GM18502 (cell line): ENCODE results near the gene PAIP1.
A peak's percentile ranks its signal among the peaks of the same experiment; 100 is the strongest.
"Not testable (repeated sequence)": the region's sequence is repeated elsewhere in the genome, so short reads cannot be mapped to it uniquely, and the experiment has no call there.

Source experiments
- ATAC-seq: cut with Tn5 transposase; IDR thresholded peaks from one replicate; pipeline ENCODE4 v1.9.1; 2021; ENCODE audit warnings: mild to moderate bottlenecking; ENCODE audit not compliant: unreplicated experiment, poor library complexity

The PAIP1 gene

DNA sequence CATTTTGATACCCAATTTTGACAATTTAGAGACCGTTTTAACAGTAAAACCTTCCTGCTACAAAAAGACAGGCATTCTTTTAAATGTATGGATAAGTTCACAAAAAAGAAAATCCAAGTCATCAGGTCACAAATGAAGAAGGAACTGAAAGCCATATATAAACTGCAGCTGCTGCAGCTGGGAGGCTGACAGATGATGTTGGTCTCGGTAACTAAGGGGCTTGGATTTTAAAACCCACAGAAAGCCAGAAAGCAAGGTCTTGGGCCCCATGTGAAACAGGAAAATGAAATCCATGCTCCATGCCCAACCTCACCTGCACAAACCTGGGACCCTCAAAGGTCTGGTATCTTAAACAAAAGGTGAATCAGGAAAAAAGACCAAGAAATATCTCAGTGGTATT is 26.2 kb downstream of the PAIP1 start:
- ATAC-seq: no peak

DNA sequence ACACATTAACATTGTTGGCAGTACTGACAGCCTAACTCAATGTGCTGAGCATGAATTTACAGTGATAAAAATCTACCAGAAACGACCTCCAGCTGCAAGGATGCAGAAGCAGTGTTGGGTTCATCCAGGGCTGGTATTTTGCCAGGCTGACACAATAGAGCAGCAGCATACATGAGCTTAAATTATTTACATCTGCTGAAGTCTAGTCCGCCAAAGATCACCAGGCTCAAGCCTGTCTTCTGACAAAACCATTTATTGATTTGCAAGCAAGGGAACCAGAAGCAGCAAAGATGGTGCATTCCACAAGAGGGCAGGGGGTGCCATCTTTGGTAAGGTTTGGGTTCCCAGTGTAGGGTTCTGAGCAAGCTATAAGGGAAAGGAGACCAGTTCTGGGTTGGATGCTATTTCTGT is 33.2 kb downstream of the PAIP1 start:
- no peak for ATAC-seq

DNA sequence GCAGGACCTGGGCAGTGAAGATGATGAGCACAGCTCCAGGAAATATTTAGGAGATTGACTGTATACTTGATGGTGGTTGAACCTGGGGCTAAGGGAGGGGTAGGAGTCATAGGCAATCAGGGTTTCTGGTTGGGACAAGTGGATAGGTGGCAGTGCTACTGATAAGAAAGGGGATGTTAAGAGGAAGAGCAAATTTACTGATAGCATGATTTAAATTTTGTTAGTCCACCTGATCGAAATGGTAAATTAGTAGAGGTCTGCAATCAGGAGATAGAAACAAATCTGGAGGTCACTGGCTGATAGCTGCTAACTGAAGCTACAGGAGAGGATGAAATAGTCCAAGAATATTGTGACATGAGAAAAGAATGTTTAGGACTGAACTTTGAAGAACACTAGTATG is 36.3 kb downstream of the PAIP1 start:
- no peak for ATAC-seq

DNA sequence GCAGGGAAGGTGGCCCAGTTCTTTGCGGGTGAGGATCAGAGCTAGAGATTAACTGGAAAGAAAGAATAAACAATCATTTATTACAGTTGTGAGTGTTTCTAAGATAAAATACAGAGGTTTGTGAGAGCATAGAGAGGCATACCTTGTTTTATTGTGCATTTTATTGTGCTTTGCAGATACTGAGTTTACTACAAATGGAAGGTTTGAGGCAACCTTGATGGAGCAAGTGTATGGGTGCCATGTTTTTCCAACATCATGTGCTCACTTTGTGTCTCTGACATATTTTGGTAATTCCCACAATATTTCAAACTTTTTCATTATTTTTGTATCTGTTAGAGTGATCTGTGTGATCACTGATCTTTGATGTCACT is 41.2 kb downstream of the PAIP1 start:
- no peak for ATAC-seq

DNA sequence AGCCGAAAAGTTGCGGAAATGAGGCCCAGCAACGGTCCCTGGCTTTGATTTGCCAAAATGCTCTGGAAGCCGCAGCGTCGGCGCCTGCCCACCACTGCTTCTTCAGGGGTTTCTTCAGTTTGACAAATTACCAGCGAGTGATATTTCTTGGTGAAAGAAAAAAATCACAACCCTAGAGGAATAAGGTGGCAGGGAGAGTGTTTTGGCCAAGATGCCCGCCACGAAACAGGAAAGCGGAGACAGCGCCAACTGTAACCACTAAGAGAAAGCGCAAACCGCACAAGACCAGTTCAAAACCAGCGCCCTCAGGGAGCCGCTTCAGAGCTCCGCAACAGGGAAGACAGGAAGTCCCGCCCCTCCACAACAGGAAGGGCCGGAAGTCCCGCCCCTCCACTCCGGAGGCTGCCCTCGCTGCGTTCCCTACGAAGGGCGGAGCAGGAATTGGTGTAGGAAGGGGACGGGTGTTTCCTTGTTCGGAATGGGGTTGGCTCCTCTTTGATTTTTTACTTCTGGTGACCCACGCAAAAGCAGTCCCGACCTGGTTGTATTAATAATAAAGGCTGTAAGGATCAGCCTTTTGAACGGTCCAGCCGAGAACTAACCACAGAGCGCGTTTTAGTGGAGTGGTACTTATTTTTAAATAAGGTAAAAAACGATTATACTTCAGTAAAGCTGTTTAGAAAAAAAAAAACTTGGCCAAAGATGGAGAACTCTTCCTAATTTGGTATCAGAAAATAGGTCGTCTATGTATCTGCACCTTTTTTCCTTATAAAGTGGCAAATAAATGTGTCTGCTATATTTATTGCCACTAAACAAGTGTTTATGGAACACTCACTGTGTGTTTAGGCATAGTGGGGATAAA is 41.8 kb downstream of the PAIP1 start, which contains the start of gene C5orf34:
Gene C5orf34 (minus strand): TSS at position 333 of the 862 bp plus-strand sequence. CDS start 5,809 bp downstream, outside the sequence.
- peak; percentile 98 for ATAC-seq

DNA sequence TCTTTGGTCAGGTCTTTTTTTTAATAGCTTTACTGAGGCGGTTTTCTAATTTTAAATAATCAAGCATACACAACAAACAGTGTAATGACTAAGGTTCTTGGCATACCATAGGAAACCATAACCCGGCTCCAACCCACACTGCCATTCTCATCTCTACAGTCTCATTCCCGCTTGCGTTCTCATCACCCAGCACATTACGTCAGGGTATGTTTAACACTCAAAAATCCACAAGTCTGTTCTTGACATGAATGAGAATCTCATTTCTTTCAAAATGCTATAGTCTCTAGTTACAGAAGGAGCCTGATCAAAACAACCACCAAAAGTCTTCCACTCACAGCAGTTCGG is 42.4 kb downstream of the PAIP1 start:
- ATAC-seq: peak; percentile 39

DNA sequence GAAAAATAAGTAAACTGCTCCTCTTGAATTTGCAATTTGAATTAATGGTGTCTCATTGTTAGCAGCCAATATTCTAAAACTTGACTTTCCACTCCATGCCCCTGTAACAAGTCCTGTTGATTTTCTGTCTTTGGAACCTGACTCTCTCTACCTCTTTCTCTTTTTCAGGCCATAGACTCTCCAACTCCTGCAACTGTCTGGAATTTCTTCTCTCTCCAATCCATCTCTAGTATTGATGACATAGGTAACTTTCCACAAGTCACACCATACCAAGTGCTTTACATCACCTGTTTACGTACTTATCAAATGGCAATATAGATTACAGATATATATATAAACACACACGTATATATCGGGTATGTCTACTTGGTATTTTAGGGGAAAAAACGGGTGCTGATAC is 42.9 kb downstream of the PAIP1 start:
- no peak for ATAC-seq

DNA sequence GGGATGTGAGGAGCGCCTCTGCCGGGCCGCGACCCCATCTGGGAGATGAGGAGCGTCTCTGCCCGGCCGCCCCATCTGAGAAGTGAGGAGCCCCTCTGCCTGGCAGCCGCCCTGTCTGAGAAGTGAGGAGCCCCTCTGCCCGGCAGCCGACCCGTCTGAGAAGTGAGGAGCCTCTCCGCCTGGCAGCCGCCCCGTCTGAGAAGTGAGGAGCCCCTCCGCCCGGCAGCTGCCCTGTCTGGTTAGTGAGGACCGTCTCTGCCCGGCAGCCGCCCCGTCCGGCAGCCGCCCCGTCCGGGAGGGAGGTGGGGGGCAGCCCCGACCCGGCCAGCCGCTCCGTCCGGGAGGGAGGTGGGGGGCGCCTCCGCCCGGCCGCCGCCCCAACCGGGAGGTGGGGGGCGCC is 45.8 kb downstream of the PAIP1 start:
- ATAC-seq: not testable (repeated sequence)

DNA sequence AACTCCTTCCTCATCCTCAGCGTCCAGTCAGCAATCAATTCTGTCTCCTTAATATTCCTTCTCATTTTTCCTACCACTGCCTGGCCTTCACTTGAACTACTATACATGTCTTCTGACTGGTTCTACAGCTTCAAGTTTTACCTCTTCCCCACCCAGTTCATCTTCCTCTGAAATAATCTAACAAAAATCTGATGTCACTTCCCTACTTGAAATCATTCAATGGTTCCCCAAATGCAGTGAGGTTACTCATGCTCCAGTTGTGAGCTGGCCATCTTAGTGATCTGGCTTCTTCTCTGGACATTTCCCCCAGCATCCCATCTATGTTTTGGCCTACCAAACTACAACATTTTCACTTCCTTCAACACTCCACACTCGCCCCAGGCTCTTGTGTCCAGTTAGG is 58.3 kb downstream of the PAIP1 start:
- ATAC-seq: no peak

DNA sequence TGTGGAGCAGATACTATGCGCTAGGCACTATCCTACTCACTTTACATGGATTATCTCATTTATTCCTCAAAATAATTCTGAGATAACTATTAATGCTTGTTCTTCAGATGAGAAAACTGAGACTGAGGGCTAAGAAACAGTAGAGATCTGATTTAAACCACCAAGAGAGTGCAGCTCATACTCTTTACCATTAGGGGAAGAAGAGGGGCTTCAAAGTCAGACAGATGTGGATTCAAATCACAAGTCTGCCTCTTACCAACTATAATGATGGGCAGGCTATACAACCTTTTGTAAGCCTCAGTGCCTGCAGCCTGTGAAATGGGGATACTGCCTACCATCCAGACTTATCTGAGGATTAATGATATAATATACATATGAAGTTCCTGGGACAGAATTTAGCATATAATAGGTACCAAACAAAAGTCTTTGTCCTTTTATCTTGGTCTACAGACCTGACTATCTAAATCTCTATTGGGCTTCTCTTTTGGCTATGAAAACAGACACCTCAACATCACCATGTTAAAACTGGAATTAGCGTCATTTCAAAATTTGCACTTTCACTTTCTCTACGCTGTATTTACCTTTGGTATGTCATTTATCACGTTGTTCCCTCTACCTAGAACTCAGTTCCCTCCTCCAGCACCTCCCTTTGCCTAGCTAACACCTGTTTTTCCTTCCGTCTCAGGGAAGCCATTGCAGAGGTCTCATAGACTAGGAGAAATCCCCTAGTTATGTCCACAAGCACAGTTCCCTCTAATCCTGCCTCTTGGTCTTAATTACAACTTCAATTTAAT is 59.4 kb downstream of the PAIP1 start:
- no peak for ATAC-seq

DNA sequence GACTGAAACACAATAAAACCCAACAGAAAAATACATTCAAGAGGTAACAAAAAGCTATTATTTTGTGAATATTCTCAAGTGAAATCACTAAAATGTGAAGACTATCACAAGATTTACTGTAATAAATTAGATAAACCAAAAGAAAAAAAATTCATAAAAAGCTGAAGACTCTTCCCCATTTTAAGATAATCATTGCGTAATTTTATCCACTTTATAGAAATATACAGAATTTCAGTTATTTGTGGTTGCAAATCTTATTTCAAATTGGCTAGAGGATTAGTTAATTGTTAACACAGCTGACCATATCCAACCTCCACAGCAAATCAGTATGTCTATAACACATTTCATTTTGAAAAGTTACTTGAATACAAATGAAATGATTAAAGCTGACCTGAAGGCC is 65.6 kb downstream of the PAIP1 start:
- ATAC-seq: no peak

DNA sequence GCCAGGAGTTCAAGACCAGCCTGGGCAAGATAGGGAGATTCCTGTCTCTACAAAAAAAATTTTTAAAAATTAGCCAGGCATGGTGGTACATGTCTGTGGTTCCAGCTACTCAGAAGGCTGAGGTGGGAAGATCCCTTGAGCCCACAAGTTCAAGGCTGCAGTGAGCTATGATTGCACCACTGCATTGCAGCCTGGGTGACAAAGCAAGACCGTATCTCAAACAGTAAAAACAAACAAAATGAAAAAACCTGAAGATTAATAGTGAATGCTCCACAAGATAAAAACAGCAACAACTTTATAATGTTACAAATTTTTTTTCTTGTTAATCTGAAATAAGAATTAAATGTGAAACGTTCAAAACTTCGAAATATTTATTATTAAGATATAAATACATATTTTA is 70.5 kb downstream of the PAIP1 start:
- no peak for ATAC-seq

DNA sequence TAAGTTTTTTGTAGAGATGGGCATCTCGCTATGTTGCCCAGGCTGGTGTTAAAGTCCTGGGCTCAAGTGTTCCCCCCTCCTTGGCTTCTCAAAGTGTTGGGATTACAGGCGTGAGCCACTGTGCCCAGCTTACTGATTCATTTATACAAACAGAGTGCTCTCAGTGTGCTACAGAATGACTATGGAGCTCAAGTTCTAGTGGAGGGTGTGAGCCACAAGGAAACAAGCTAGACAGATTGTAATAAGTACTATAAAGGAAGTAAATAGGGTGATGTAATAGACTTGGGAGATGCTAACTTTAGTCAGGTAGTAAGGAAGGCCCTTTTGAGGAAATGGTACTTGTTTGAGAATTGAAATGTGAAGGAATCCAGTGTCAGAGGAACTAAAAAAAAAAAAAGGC is 71.5 kb downstream of the PAIP1 start:
- ATAC-seq: no peak

DNA sequence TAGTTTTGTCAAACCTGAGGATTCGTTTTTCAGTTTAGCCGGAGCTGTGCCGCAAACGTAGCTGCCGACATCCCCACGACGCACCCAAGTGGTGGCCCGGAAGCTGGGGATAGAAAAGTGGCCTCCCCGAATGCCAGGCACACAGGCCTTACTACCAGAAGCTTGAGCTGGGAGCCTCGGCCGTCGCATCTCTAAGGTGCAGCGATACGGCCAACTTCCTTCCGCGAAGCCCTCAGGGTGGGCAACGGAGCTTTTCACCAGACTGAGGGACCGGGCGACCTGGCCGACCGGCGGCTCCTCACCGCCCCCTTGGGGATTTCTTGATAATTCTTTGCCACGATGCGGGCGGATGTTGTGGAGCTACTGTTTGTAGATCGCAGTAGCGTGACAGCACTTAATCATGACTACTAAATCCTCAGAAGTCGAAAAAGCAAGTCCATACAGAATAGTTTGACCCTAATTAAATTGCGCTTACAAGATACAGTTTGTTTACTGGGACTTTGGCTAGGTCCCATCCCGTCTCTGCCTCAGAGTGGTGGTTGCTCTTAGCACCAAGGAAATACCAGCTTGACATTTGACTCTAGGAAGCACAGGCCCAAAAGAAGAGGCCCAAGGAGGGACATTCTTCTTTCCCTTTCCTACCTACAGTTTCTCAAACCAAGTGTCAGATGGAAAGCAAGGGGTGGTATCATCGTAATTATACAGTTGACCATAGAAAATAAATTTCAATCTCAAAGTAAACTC is 72.6 kb downstream of the PAIP1 start:
- ATAC-seq: peak; percentile 75

DNA sequence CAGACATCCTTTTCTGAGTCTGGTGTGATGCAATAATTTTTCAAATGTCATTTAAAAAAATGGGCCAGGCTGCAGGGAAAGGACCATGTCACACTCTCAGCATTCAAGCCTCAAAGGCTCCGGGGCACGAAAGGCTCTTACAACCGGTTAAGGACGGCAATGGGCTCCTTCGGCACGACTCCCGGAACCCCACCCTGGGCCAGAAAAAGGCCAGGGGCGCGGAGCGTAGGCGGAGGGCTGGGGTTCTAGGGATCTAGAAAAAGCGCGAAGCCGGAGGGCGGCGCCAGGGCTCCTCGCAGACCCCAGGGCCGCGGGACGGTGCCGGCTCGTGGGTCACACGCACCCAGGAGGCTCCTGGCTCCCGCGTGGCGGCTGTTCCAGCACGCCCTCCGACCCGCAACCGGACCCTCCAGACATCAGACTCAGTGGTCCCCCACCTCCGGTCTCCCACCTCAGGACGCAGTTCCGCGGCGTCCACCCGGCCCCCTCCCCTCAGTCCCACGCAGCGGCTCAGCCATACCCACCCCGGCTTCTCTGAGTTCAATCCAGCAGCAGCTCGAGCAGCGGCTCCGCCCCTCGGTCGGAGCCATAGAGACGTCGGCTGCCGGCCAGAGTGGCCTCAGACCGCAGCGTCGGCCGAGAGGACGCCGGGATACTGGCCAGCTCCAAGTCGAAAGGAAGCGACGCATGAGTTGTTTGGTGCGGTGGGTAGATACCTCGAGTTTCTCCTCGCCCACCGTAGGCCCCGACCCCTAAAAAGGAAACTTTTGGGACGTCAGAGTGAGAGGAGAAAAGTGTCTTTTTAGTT is 73.4 kb downstream of the PAIP1 start, which contains the start of gene TMEM267:
Gene TMEM267 (minus strand): TSS at position 568 of the 808 bp plus-strand sequence. CDS start 29,896 bp downstream, outside the sequence.
- peak; percentile 90 for ATAC-seq

DNA sequence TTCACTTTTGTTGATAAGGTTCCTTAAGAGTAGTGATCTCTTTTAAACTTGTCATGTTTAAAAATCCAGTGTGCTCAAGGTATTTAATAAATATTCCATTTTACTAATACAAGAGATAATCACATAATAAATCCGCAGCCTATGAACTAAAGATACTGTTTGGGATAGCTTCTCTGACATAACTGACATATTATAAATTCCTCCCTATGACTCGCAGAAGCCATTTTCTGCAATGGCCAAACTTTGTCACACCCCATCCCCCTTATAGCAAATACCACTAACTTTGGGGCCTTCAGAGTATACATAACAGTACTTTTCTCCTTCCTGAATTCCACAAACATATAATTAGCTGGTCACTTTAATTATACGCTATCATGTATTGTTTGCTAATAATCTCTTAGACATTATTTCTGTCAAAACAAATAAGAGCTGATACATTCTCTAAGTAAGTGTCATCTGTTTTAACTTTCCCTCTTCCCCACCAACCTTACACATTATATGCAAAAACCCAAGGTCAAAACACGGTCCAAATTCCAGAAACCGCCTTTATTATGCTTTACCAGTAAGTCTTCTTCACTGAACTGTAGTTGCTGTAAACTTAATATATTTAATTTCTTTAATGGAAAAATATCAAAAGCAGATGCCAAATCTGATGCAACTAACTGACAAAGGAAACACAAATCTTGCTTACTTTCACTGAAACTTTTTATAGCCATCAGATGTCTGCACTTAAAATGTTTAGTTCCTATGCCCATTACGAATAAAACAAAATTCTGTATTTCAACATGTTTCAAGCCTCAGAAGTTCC is 74.2 kb downstream of the PAIP1 start:
- ATAC-seq: no peak
